Gastrocnemius medialis (tissue), 4 donors: ENCODE data around the gene TRAF3IP3.

Experiments
- CTCF ChIP-seq, 5 experiments: fragments of 450-650 bp in 3 of 5; fragments of 200-600 bp in 2 of 5; sonication (generic) in 2 of 5; IDR thresholded peaks in 4 of 5; conservative IDR thresholded peaks in 1 of 5; 1 replicate in 4 of 5; 2 replicates in 1 of 5; pipeline ENCODE4 v1.5.1; 2016 to 2019; ENCODE audit warnings: antibody characterized with exemption in 5 of 5, mild to moderate bottlenecking in 3 of 5, moderate library complexity in 3 of 5
- POLR2A ChIP-seq, 2 donors: fragments of 450-650 bp; IDR thresholded peaks; one replicate each; pipeline ENCODE4 v1.6.1; 2017; ENCODE audit warnings: antibody characterized with exemption in 2 of 2, mild to moderate bottlenecking in 2 of 2, moderate library complexity in 2 of 2

- TF ChIP-seq CTCF (IDR thresholded peaks at IDR 0.05 in 4 of 5, conservative IDR thresholded peaks at IDR 0.05 in 1 of 5): no peak
- TF ChIP-seq POLR2A (IDR thresholded peaks at IDR 0.05): no peak
Observed at GRCh38 chr1:209723265-209723664, 32.6 kb upstream of the TRAF3IP3 start.
